Raji (cell line): ENCODE measurements around the gene PROZ.

Experiments used
- POLR2A ChIP-seq: IDR thresholded peaks from 2 replicates; pipeline ENCODE4 v1.6.1; 2011; ENCODE audit warnings: low read depth, low read length, control low read depth; ENCODE audit not compliant: insufficient read depth

The PROZ gene

DNA sequence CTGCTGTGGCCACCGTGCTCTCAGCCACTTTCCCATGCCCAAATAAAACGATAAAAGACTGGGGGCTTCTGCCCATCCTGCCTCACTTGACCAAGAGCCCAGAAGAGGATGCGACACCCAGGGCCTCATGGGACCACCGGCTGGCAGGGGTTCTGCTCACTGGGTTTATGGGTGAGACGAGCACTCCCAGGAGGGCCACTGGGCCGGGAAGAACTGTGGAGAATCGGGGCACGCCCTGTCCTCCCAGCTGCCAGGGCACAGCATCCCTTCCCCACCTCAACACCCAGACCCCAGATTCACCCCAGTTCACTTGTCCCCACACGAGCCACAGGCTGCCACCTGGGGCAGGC, 40.6 kb upstream of the PROZ start:
- TF ChIP-seq POLR2A, result no peak

GRCh38 chr13:113118261-113119021, 40.0 kb upstream of the PROZ start:
- TF ChIP-seq POLR2A, result no peak

GRCh38 chr13:113119166-113119821, 39.2 kb upstream of the PROZ start:
- TF ChIP-seq POLR2A, result no peak

GRCh38 chr13:113119822-113120189, 38.6 kb upstream of the PROZ start:
- TF ChIP-seq POLR2A, result no peak

DNA sequence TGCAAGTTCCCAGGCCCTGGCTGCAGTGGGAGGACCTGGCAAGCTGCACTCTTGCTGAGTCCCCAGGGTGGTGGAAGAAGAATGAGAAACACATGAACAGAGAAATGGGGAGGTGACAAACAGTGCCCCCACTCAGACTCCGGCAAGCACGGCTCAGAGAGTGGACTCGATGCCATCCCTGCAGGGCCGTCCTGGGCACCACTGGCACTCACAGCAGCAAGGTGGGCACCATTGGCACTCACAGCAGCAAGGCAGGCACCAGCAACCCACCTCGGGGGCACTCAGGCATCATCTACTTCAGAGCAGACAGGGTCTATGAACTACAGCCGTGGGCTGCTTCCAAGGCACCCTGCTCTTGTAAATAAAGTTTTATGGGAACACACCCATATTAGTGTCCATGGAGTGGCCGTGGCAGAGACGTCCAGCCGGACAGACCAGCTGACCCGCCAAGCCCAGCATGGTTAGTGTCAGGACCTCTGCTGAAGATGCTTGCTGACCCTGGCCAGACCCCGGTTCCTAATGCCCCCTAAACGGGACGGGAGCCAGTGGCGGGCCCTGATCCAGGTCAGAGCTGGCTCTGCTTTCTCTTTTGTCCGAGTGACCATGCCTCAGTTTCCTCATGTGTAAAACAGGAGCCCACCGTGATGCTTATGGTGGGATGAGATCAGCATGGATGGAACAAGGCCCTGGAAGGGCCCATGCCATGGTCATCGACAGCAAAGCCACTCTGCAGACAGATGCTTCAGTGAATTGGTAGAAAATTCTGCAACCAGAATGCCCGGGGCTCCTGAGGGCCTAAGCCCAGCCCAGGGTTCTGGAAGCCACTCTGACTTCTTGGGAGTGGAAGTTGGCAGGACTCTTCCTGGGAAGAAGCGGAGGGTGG, 37.9 kb upstream of the PROZ start:
- no peak for TF ChIP-seq POLR2A

- no peak for TF ChIP-seq POLR2A
Observed at GRCh38 chr13:113121183-113121927, 37.1 kb upstream of the PROZ start.

- no peak for TF ChIP-seq POLR2A
Observed at GRCh38 chr13:113121928-113122471, 36.4 kb upstream of the PROZ start.

DNA sequence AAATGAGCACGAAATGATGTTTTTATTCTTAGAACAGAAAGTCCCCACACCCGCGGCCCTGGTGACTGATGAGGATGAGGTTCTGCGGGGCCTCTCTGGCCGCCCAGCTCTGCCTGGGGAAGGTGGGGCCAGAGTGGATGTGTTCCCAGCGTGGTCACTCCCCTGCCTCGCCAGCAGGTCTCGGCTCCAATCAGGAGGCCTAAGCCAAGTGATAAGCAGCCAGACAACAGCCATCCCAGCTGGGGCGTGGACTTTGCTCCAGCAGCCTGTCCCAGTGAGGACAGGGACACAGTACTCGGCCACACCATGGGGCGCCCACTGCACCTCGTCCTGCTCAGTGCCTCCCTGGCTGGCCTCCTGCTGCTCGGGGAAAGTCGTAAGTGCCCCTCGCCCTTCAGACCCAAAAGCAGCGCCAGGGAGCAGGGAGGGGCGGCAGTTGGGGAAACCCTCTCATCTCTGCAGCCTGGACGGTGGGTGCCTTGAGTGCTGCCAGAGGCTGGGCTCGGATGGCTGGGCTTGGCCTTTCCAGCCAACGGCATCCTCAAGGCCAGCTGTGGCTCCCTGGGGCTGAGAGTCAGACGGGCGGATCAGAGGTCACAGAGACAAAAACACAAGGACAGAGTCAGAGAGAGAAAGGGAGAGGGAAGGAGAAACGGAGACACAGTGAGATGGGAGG, 35.8 kb upstream of the PROZ start, which contains the start of gene F10:
Gene F10 (plus strand): TSS at position 250 of the 676 bp plus-strand sequence. CDS start 57 bp downstream, at position 307.
- no peak for TF ChIP-seq POLR2A

GRCh38 chr13:113123226-113124201, 34.9 kb upstream of the PROZ start:
- TF ChIP-seq POLR2A, result no peak

DNA sequence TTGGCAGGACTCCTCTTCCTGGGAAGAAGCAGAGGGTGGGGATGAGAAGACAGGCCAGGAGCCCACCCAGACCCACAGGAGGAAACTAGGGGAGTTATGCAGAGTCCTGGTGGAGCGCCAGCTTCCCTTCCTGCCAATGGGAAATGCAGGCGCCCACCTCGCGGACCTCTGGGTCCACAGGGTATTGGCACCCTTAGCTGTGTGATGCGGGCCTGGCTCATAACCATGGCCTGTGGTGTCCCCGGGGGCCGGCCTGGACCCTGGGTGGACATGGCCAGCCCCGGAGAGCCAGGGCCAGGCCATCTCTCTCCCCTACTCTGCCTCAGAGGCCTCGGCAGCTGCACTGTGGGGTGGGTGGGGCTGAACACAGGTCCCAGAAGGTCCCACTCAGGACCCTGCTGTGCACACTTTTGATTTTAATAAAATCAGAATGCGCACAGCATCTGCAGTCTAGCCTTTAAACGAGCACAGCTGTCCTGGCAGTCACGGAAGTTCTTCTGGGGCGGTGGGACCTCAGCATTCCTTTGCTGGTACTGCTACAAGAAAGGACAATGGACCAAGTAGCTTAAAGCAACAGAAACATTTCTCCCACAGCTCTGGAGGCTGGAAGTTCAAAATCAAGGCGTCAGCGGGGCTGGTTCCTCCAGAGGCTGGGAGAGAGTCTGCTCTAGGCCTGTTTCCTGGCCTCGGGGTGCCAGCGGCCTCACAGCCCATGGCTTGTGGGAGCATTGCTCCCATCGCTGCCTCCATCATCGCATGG, 34.1 kb upstream of the PROZ start:
- TF ChIP-seq POLR2A, result no peak

DNA sequence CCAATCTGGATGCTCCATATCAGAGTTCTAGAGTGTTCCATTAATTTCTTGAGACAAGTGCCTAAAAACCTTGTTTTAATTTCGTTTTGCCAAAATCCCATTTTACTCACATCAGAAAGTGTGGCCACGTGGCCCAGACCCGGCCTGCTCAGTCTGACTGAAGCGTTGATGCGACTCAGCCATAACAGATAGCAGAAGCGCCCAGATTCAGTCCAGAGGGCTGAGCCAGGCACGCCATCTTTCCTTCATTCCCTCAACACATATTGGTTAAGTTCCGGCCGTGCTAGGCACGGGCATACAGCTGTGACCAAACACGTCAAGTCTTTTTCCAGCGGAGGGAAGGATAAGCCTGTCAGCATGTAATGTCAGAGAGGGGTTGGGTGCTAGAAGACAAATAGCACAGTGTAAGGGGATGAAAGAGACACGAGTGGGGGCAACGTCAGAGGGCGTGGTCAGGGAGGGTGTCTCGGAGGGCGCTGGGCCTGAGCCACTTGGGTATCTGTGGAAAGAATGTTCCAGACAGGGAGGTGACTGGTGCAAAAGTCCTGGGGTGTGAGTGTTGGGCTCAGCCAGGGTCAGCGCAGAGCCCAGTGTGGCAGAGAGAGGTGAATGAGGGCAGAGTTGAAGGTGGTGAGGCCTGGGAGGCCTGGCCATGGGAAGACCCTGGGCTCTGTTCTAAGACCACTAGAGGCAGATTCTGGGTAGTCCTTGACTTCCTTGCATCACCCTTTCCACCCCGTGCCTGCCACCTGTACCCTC, 32.8 kb upstream of the PROZ start:
- TF ChIP-seq POLR2A, result no peak
